ENCODE data around the gene ECM1.
A peak's percentile ranks its signal among the peaks of the same experiment; 100 is the strongest.

Gene ECM1

DNA sequence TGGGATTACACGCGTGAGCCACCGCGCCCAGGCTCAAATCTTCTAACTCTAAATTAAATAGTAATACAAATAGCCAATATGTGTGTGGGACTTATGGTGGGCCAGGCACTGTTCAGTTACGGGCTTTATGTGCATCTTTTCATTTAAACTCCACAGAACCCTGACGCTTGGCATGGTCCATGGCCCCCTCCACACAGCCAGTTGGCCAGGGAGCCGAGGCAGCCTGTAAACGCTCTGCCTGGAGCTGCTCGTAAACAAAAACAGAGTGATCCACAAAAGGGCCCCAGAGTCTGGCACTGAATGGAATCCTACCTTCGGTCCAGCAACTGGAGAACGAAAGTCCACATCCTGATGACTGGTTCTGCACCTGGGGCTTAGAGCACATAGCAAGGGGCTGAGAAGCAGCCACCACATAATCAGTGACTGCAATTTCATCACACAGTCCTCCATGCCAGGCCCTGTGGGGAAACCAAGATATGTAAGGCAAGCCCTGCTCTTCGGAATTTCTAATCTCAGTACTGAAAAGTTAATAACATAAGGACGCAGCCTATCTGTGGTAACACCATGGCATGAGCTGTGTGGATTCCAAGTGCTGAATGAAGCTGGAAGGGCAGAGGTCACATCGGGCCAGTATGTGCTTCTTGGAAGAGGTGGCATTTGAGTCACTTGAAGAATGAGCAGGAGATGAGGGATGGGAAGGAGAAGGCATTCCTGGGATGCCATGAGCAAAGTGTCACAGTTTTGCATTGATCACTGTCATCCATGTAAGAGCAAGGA lies 27.8 kb downstream of the ECM1 start:
- Histone ChIP-seq H3K9me3 (ENCODE audit: control insufficient read depth, low read length) (no peaks in the 10 kb centered on the region), H3K9ac (ENCODE audit: low read length) (no peak overlapping the region), H3K27me3 (ENCODE audit: control insufficient read depth, insufficient read depth, low read length) (no peaks in the 10 kb centered on the region), H3K4me1 (ENCODE audit: control insufficient read depth, insufficient read depth, low read length) (peaks cover 27% of the 10 kb centered on the region), H3K4me3 (ENCODE audit: low read length) (no peak overlapping the region), H3K36me3 (ENCODE audit: control insufficient read depth, insufficient read depth, low read length) (no peaks in the 10 kb centered on the region)

DNA sequence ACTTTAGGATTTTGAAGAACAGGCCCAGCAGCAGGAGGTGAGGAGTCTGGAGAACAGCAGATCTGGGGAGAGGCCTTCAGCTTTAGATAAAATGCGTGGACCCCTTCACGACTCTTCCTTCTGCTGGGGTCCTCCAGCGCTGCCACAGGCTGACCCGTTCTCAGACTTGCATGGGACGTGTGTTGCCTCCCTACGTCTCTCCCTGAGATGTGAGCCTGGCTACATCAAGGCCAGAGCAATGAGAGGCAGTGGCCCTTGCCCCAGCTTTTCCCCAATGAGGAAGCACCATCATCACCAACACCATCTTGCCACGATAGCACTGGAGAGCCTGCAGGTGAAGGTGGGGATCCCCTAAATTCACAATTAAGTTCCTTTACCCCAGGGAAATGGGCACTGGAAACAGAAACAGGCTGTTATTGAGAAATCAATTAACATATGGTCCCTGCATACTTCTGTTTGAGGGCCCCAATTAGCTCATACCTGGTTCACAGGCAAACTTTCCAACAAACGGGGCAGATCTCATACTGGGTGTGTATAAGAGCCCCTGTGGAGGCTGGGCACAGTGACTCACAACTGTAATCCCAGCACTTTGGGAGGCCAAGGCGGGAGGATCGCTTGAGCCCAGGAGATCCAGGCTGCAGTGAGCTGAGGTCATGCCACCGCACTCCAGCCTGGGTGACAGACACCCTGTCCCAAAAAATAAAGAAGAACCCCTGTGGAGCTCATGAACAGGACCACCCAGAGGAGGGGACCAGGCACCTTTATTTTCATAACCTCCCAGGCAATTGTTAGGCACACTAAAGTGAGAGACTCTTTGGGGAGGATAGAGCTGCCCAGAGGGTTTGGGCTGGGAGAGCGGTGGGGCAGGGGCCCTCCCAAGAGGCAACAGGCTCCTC lies 29.2 kb downstream of the ECM1 start:
- Histone ChIP-seq H3K9me3 (ENCODE audit: control insufficient read depth, low read length) (no peaks in the 10 kb centered on the region), H3K4me1 (ENCODE audit: control insufficient read depth, insufficient read depth, low read length) (peaks cover 22% of the 10 kb centered on the region), H3K9ac (ENCODE audit: low read length) (peak overlapping the region; percentile 43), H3K36me3 (ENCODE audit: control insufficient read depth, insufficient read depth, low read length) (no peaks in the 10 kb centered on the region), H3K4me3 (ENCODE audit: low read length) (no peak overlapping the region), H3K27me3 (ENCODE audit: control insufficient read depth, insufficient read depth, low read length) (no peaks in the 10 kb centered on the region)

- peak overlapping the region; percentile 43 for H3K9ac ChIP-seq (ENCODE audit: low read length)
- peaks cover 12% of the 10 kb centered on the region for H3K4me1 ChIP-seq (ENCODE audit: control insufficient read depth, insufficient read depth, low read length)
- no peaks in the 10 kb centered on the region for H3K9me3 ChIP-seq (ENCODE audit: control insufficient read depth, low read length)
- H3K36me3 ChIP-seq (ENCODE audit: control insufficient read depth, insufficient read depth, low read length), result no peaks in the 10 kb centered on the region
- H3K27me3 ChIP-seq (ENCODE audit: control insufficient read depth, insufficient read depth, low read length), result no peaks in the 10 kb centered on the region
- no peak overlapping the region for H3K4me3 ChIP-seq (ENCODE audit: low read length)
Measured at GRCh38 chr1:150537732-150538684, 30.1 kb downstream of the ECM1 start.

DNA sequence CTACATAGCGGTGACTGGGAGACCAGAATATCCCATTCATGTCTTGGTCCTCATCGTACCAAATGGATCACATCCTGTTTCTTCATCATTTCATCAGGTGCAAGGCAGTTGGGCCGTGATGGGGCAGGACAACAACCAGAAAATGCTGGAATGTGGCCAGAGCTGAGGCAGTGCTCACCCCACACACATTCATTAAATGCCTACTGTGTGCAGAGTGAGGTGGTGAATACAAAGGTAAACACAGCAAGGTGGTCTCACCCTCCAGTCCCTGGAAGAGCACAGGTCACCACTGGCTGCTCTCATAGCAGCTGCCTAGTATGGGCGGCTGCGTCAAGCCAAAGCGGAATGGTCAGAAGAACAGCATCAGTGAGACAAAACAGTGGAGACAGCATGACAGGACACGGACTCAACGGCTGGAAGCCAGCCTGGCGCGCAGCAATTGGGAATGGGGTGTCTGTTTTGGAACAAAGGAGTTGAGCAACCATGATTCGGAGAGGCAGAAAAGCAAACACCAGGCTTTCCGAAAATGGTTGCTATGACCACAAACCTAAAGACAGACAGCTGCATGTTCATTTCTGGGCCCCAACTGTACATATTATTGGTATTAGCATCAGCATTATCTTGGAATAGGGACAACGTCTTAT lies 35.7 kb downstream of the ECM1 start:
- Histone ChIP-seq H3K4me3 (ENCODE audit: low read length) (no peak overlapping the region), H3K36me3 (ENCODE audit: control insufficient read depth, insufficient read depth, low read length) (no peaks in the 10 kb centered on the region), H3K27me3 (ENCODE audit: control insufficient read depth, insufficient read depth, low read length) (peaks cover 4% of the 10 kb centered on the region), H3K4me1 (ENCODE audit: control insufficient read depth, insufficient read depth, low read length) (peaks cover 13% of the 10 kb centered on the region), H3K9me3 (ENCODE audit: control insufficient read depth, low read length) (no peaks in the 10 kb centered on the region), H3K9ac (ENCODE audit: low read length) (no peak overlapping the region)

GRCh38 chr1:150544204-150544603 lies 36.3 kb downstream of the ECM1 start:
- Histone ChIP-seq H3K4me1 (ENCODE audit: control insufficient read depth, insufficient read depth, low read length) (peaks cover 14% of the 10 kb centered on the region), H3K9ac (ENCODE audit: low read length) (no peak overlapping the region), H3K4me3 (ENCODE audit: low read length) (no peak overlapping the region), H3K36me3 (ENCODE audit: control insufficient read depth, insufficient read depth, low read length) (no peaks in the 10 kb centered on the region), H3K9me3 (ENCODE audit: control insufficient read depth, low read length) (no peaks in the 10 kb centered on the region), H3K27me3 (ENCODE audit: control insufficient read depth, insufficient read depth, low read length) (peaks cover 4% of the 10 kb centered on the region)

DNA sequence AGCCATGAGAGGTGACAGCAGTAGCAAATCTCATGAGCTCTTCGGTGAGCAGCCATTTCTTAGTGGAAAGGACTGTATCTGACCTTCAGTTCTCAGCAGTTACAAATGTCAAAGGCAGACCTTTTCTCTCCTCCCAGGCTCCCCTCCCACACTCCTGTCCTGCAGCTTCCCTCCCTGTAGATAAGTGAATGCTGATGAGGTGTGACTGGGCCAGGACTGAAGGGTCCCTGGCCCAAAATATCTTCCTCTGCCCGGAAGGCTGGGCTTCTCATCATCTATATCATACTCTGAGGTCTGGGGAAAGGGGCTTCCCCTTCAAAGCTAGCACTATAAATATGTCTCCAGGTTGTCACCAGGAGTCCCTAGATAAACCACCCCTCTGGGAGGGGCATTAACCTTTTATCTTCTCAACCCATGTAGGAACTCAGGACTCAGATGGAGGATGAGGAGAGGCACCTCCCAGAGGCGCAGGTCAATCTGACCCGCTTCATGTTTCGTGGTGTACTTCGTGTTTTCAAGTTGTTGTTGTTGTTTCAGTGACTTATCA lies 37.6 kb downstream of the ECM1 start:
- no peak overlapping the region for H3K4me3 ChIP-seq (ENCODE audit: low read length)
- H3K4me1 ChIP-seq (ENCODE audit: control insufficient read depth, insufficient read depth, low read length), result peaks cover 21% of the 10 kb centered on the region
- no peaks in the 10 kb centered on the region for H3K36me3 ChIP-seq (ENCODE audit: control insufficient read depth, insufficient read depth, low read length)
- H3K9me3 ChIP-seq (ENCODE audit: control insufficient read depth, low read length), result no peaks in the 10 kb centered on the region
- peaks cover 13% of the 10 kb centered on the region for H3K27me3 ChIP-seq (ENCODE audit: control insufficient read depth, insufficient read depth, low read length)
- no peak overlapping the region for H3K9ac ChIP-seq (ENCODE audit: low read length)

DNA sequence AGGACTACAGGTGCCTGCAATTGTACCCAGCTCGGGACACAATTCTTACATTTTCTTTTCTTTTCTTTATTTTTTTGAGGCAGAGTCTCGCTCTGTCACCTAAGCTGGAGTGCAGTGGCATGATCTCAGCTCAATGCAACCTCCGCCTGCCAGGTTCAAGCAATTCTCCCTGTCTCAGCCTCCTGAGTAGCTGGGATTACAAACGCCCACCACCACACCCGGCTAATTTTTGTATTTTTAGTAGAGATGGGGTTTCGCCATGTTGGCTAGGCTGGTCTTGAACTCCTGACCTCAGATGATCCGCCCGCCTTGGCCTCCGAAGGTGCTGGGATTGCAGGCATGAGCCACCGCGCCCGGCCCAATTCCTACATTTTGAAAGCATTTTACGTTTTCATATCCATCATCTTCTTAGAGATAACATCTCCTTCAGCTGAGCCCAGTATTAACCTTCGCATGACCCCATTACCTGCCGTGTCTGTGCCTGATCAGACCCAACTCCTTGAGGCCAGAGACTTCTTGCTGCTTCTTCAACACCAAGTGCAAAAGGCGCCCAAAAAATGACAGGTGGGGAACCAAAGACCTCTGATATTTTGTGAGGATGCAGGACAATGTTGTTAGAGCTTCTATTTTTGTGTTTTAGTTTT lies 38.5 kb downstream of the ECM1 start:
- H3K4me3 ChIP-seq (ENCODE audit: low read length), result no peak overlapping the region
- H3K9me3 ChIP-seq (ENCODE audit: control insufficient read depth, low read length), result no peaks in the 10 kb centered on the region
- H3K27me3 ChIP-seq (ENCODE audit: control insufficient read depth, insufficient read depth, low read length), result peaks cover 17% of the 10 kb centered on the region
- no peak overlapping the region for H3K9ac ChIP-seq (ENCODE audit: low read length)
- H3K4me1 ChIP-seq (ENCODE audit: control insufficient read depth, insufficient read depth, low read length), result peaks cover 21% of the 10 kb centered on the region
- H3K36me3 ChIP-seq (ENCODE audit: control insufficient read depth, insufficient read depth, low read length), result no peaks in the 10 kb centered on the region

GRCh38 chr1:150548324-150548631 lies 40.4 kb downstream of the ECM1 start:
- Histone ChIP-seq H3K9me3 (ENCODE audit: control insufficient read depth, low read length) (no peaks in the 10 kb centered on the region), H3K27me3 (ENCODE audit: control insufficient read depth, insufficient read depth, low read length) (peaks cover 25% of the 10 kb centered on the region), H3K36me3 (ENCODE audit: control insufficient read depth, insufficient read depth, low read length) (no peaks in the 10 kb centered on the region), H3K4me3 (ENCODE audit: low read length) (peak overlapping the region; percentile 25), H3K4me1 (ENCODE audit: control insufficient read depth, insufficient read depth, low read length) (peaks cover 34% of the 10 kb centered on the region), H3K9ac (ENCODE audit: low read length) (peak overlapping the region; percentile 64)

GRCh38 chr1:150548632-150549495 lies 41.0 kb downstream of the ECM1 start, which contains the start of gene ADAMTSL4:
Gene ADAMTSL4 (plus strand): TSS chr1:150549408. CDS start chr1:150552289, 2,881 bp downstream.
- Histone ChIP-seq H3K4me1 (ENCODE audit: control insufficient read depth, insufficient read depth, low read length) (peaks cover 30% of the 10 kb centered on the region), H3K27me3 (ENCODE audit: control insufficient read depth, insufficient read depth, low read length) (peaks cover 25% of the 10 kb centered on the region), H3K9me3 (ENCODE audit: control insufficient read depth, low read length) (no peaks in the 10 kb centered on the region), H3K4me3 (ENCODE audit: low read length) (peak within 1 kb of the TSS; percentile 25), H3K9ac (ENCODE audit: low read length) (peak within 1 kb of the TSS; percentile 65), H3K36me3 (ENCODE audit: control insufficient read depth, insufficient read depth, low read length) (no peaks in the 10 kb centered on the region)

GRCh38 chr1:150549496-150550221 lies 41.8 kb downstream of the ECM1 start:
- Histone ChIP-seq H3K9ac (ENCODE audit: low read length) (peak overlapping the region; percentile 65), H3K36me3 (ENCODE audit: control insufficient read depth, insufficient read depth, low read length) (no peaks in the 10 kb centered on the region), H3K9me3 (ENCODE audit: control insufficient read depth, low read length) (no peaks in the 10 kb centered on the region), H3K27me3 (ENCODE audit: control insufficient read depth, insufficient read depth, low read length) (peaks cover 25% of the 10 kb centered on the region), H3K4me3 (ENCODE audit: low read length) (no peak overlapping the region), H3K4me1 (ENCODE audit: control insufficient read depth, insufficient read depth, low read length) (peaks cover 24% of the 10 kb centered on the region)

Data from mucosa of stomach (tissue), 1 donor.